Stimulated activated CD4-positive, alpha-beta T cell treated with anti-CD3 and anti-CD28 coated beads, Interleukin-1b, Interleukin-23, amount 100 ng/mL, for 24 hours (primary cell): ENCODE measurements around the gene ARHGAP24.
"Not testable (repeated sequence)": the region's sequence is repeated elsewhere in the genome, so short reads cannot be mapped to it uniquely, and the experiment has no call there.

Experiments used
- DNase-seq, 4 experiments: peaks; one replicate each; pipeline ENCODE4 v3.0.0-alpha.2; 2020; ENCODE audit warnings: low read depth in 4 of 4, low spot score in 1 of 4

The ARHGAP24 gene

GRCh38 chr4:85805891-85806290 lies 330.9 kb downstream of the ARHGAP24 start:
- DNase-seq: no peak

GRCh38 chr4:85806334-85806733 lies 331.4 kb downstream of the ARHGAP24 start:
- DNase-seq: no peak

- DNase-seq: no peak
Observed at GRCh38 chr4:85807247-85807950, 332.4 kb downstream of the ARHGAP24 start.

- no peak for DNase-seq
Observed at GRCh38 chr4:85808104-85808503, 333.2 kb downstream of the ARHGAP24 start.

- DNase-seq: no peak
Observed at GRCh38 chr4:85808864-85809263, 333.9 kb downstream of the ARHGAP24 start.

DNA sequence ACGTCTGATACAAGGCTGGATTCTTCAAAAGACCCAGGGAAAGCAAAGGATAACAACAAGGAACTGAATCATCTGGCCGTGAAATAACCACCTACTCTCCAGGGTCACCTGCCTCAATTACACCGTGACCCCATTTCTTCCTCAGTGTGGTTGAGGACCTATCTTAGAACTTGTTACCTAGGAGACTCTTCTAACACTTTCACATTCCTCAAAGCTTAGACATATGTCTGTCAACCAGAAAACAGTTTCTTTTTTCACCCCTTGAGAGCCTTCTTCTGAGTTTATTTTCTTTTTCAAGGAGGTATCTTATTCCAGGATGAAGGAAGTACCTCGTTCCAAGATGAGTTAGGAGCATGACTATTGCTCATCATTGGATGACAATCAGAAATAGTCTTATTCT lies 337.8 kb downstream of the ARHGAP24 start:
- DNase-seq: no peak

DNA sequence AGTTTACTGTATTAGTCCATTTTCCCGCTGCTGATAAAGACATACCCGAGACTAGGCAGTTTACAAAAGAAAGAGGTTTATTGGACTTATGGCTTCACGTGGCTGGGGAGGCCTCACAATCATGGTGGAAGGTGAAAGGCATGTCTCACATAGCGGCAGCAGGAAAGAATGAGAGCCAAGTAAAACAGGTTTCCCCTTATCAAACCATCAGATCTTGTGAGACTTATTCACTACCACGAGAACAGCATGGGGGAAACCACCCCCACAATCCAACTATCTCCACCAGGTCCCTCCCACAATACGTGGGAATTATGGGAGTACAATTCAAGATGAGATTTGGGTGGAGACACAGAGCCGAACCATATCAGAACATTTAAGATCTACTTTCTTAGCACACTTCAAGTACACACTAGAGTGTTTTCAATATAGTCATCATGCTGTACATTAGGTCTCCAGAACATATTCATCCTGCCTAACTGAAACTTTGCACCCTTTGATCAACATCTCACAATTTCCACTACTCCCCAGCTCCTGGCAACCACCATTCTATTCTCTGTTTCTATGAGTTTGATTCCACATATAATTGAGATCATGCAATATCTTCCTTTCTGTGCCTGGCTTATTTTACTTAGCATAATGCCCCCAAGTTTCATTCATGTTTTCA lies 341.0 kb downstream of the ARHGAP24 start:
- DNase-seq: no peak

- DNase-seq: no peak
Observed at GRCh38 chr4:85818700-85819099, 343.8 kb downstream of the ARHGAP24 start.

GRCh38 chr4:85820101-85820500 lies 345.2 kb downstream of the ARHGAP24 start:
- not testable (repeated sequence) for DNase-seq

DNA sequence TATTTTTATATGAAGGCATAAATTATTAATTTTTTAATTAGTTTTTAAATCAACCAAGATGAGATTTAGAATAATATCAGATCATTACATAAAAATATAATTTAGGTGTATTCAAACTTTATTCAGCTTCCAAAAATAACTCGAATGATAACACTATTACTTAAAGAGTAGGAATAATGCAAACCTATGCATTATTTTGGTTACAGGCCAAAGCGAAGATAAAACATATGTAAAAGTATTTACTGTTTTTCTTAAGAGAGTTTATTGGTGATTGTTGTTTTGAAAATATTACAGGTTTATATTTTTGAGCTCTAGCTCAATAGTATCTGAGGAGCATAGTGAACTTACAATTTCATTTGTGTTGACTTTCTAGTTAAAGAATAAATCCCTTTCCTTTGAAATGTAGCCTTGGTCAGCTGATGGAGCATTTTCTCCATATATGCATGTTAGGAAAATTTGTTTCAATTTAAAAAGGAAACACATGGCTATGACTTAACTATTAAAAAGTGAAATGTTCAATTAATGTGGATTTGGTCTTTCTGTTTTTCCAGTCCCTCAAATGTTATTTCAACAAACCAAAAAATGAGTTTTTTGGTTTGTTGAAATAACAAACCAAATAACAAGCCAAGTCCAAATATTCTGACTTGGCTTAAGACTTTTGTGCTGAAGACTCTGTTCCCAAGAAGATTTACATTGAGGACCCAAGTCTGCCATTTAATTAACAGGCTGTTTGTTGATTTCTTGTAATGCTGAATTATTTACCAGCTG lies 346.9 kb downstream of the ARHGAP24 start:
- DNase-seq: no peak

GRCh38 chr4:85823295-85823694 lies 348.3 kb downstream of the ARHGAP24 start:
- no peak for DNase-seq

DNA sequence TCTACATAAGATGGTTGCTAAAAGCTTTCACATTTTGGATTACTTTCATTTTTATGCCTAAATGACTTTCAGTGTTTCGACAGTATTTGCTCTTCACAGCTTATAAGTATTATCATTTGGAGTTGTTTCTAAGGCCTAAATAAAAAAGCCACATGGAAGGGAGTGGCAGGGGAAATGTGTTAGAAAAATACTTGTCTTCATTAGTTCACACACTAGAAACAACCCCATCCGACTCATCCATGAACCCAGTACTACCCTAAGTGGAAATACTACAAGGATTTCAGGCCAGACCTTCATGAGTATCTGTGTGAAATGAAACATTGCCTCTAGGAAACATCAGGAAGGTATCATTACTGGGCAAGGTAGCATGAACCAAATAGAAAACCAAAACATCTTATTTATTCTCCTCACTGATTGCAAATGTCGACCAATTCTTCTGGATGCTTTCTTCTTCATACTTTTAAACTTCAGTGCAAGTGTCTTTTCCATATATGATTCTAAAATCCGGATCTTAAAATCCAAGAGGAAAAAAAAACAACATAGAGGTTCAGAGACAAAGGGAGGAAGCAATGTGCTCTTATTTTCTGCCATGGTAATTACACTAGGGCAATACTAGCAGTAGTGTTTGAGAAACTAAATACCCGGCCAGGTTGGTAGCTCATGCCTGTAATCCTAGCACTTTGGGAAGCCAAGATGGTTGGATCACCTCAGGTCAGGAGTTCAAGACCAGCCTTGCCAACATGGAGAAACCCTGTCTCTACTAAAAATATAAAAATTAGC lies 349.4 kb downstream of the ARHGAP24 start:
- no peak for DNase-seq

DNA sequence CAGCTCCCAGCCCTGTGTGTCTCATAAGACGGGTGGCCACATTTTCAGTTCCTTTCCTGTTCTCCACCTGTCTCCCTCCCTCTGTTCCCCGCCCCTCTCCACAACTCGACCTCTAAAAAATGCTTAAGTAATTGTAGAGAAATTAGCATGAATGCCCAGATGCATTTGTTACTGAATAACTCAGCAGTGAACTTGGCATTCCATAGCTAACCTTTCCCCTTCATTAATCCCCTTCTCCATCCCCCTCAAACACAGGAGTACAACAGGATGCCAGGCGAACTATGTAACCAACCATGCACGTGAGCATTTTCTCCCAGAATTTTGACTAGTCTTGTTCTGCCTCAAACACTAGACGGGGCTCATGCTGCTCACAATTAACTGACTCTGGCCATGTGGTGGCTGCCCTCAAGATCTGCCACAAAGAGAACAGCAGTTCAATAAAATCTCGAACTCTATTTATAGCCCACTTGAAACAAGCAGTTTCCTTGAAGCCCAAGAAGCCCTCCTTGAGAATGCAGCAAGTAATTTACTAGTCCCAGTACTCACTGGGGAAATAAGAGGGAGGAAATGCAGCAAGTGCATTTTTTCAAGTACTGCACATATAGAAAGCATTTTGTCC lies 351.2 kb downstream of the ARHGAP24 start:
- no peak for DNase-seq

DNA sequence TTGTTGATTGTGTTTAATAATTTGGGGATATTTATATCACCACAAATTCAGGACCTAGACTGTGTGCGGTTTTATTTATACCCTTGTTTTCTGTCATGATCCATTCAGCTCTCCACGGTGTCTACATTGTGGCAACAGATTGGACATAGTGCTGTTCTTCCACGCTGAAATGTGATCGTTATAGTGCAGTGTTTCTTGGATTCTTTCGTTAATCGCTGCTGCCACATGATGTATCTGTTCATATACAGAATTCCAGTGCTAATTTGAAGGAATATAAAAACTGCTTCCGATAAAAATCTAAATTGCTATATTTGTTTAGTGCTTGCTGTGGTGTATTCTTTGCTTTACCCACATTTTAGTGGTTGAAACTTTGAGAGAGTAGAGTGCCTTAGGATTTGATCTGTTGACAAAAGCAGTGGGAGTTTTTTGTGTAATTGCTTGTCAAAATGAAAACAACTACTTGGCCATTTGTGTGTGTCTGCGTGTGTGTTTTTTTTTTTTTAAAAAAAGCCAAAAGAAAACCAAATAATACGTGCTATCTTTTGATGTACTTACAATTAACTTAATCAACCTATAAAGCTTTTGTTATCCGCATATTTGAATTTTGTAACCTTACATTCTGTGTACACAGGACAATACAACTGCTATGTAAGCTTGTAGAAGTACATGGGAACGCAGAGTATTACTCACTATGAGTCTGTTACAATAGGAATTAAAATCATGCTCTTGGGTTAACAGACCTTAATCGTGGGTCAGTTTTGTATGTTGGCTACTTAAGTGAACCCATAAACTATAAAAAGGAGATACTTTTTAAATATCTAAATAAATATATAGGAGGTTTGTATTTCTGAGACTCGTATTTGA lies 353.3 kb downstream of the ARHGAP24 start:
- no peak for DNase-seq

- no peak for DNase-seq
Observed at GRCh38 chr4:85829276-85830051, 354.5 kb downstream of the ARHGAP24 start.

- no peak for DNase-seq
Observed at GRCh38 chr4:85831647-85832046, 356.7 kb downstream of the ARHGAP24 start.

GRCh38 chr4:85833302-85833701 lies 358.4 kb downstream of the ARHGAP24 start:
- DNase-seq: no peak

- DNase-seq: no peak
Observed at GRCh38 chr4:85834934-85835333, 360.0 kb downstream of the ARHGAP24 start.
